HFFc6 (cell line): ENCODE measurements around the gene REXO4. TPM values are rescaled to one million over a fixed set of nuclear protein-coding genes. Genes with fewer than 3 reads are reported as not detected.

ENCODE experiments used
- DNase-seq: peaks from one replicate; pipeline ENCODE4 v3.0.0-alpha.2; 2018
- H3K27ac Mint-ChIP-seq: 2 replicates; pipeline ENCODE4 v1.8.0; 2020; ENCODE audit warnings: mild to moderate bottlenecking, mixed read lengths
- H3K27me3 Mint-ChIP-seq: 2 replicates; pipeline ENCODE4 v1.8.0; 2021; ENCODE audit warnings: mild to moderate bottlenecking, moderate library complexity, mixed read lengths; ENCODE audit not compliant: insufficient read depth
- H3K36me3 Mint-ChIP-seq: 2 replicates; pipeline ENCODE4 v1.8.0; 2021; ENCODE audit warnings: low read depth, mixed read lengths
- H3K4me1 Mint-ChIP-seq: 2 replicates; pipeline ENCODE4 v1.8.0; 2020; ENCODE audit warnings: low read depth, mixed read lengths
- H3K4me3 Mint-ChIP-seq: 2 replicates; pipeline ENCODE4 v1.8.0; 2020; ENCODE audit warnings: mild to moderate bottlenecking, moderate library complexity, mixed read lengths
- H3K9me3 Mint-ChIP-seq: 2 replicates; pipeline ENCODE4 v1.8.0; 2020; ENCODE audit warnings: mild to moderate bottlenecking, mixed read lengths
- CTCF ChIP-seq: fragments of 200-600 bp; sonication (generic); IDR thresholded peaks from 2 replicates; pipeline ENCODE4 v1.5.0; 2021; ENCODE audit warnings: antibody characterized with exemption, mild to moderate bottlenecking
- total RNA-seq, 6 experiments: library from RNA; stranded (reverse); fragmentation: NEBNext Ultra II Directional; extraction: Animal tissue kit (Norgen Biotek cat#: 25700); gene quantifications; 2 replicates in 1 of 6; 3 replicates in 5 of 6; pipeline ENCODE4 v1.2.3, GENCODE V29; 2021

REXO4 gene
- total RNA-seq, 6 experiments from 2014 or later: 20.4 to 26.3 (median 23.5) TPM

DNA sequence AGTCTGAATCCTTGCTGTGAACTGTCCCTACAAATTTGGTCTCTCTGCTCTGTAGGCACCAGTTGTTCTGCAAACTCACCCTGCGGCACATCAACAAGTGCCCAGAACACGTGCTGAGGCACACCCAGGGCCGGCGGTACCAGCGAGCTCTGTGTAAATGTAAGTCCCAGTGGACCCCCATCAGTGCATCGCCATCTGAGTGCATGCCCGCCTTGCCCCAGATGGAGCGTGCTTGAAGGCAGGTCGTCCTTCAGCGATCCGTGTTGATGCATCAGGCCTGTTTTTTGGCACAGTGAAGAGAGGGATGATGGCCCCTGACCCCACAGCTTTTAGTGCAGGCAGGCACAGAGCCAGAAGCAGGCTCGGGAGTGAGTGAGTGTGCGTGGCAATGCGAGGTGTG lies 60.2 kb downstream of the REXO4 start:
- H3K4me1 Mint-ChIP-seq: peaks cover 28% of the 10 kb centered on the region
- H3K27ac Mint-ChIP-seq: peak overlapping the region; percentile 13; the same call in 1 of the 2 replicates
- peaks cover 6% of the 10 kb centered on the region for H3K27me3 Mint-ChIP-seq
- no peak for DNase-seq
- peaks cover 25% of the 10 kb centered on the region; the same call in 1 of the 2 replicates for H3K36me3 Mint-ChIP-seq
- no peaks in the 10 kb centered on the region for H3K9me3 Mint-ChIP-seq
- peak overlapping the region; percentile 84 for H3K4me3 Mint-ChIP-seq
- TF ChIP-seq CTCF: no peak

- H3K4me3 Mint-ChIP-seq: peak within 1 kb of the TSS; percentile 96
- DNase-seq: peak; percentile 71
- no peak for TF ChIP-seq CTCF
- H3K27ac Mint-ChIP-seq: peak within 1 kb of the TSS; percentile 81
- H3K27me3 Mint-ChIP-seq: peaks cover 6% of the 10 kb centered on the region
- peaks cover 28% of the 10 kb centered on the region for H3K4me1 Mint-ChIP-seq
- peaks cover 16% of the 10 kb centered on the region; the same call in 1 of the 2 replicates for H3K36me3 Mint-ChIP-seq
- H3K9me3 Mint-ChIP-seq: no peaks in the 10 kb centered on the region
Observed at GRCh38 chr9:133356391-133357091, 61.3 kb downstream of the REXO4 start, which contains the start of the genes SURF1 and SURF2. Gene SURF1, minus strand, starts transcription at chr9:133356487. Its CDS starts 34 bp downstream, at chr9:133356453. Gene SURF2, plus strand, starts transcription at chr9:133356550. Its CDS starts 43 bp downstream, at chr9:133356593.

Other genes starting within 250 kb of the REXO4 start
- not detected for gene OBP2B, start 208.8 kb downstream of the REXO4 start, total RNA-seq
- not detected for gene ABO, start 142.8 kb downstream of the REXO4 start, total RNA-seq
- gene SURF6, start 81.8 kb downstream of the REXO4 start, total RNA-seq: 10 to 100 TPM; 11.2 to 19.3 (median 13.5) TPM
- 10 to 100 TPM; 17.9 to 22.3 (median 20.8) TPM for gene MED22, start 69.9 kb downstream of the REXO4 start, total RNA-seq
- 1,000 to 10,000 TPM; 2,011 to 2,156 (median 2,046) TPM for gene RPL7A, start 69.8 kb downstream of the REXO4 start, total RNA-seq
- gene SURF1, start 61.5 kb downstream of the REXO4 start, total RNA-seq: 10 to 100 TPM; 25.3 to 29.1 (median 26.8) TPM
- 10 to 100 TPM; 16.6 to 20.9 (median 18.2) TPM for gene SURF2, start 61.5 kb downstream of the REXO4 start, total RNA-seq
- 100 to 1,000 TPM; 406 to 474 (median 417) TPM for gene SURF4, start 42.0 kb downstream of the REXO4 start, total RNA-seq
- gene STKLD1, start 41.6 kb downstream of the REXO4 start, total RNA-seq: 1 to 10 TPM in 2 of 6 experiments, under 1 TPM in 4; 0.46 to 1.4 (median 0.68) TPM
- gene ADAMTS13, start 4.4 kb upstream of the REXO4 start, total RNA-seq: 1 to 10 TPM in 1 of 6 experiments, under 1 TPM in 5; 0.41 to 1.2 (median 0.74) TPM
- gene CACFD1, start 42.0 kb upstream of the REXO4 start, total RNA-seq: 1 to 10 TPM; 5.0 to 9.1 (median 6.7) TPM
- gene SLC2A6, start 61.1 kb upstream of the REXO4 start, total RNA-seq: 10 to 100 TPM in 5 of 6 experiments, 1 to 10 TPM in 1; 9.4 to 12.6 (median 11.3) TPM
- not detected for gene MYMK, start 106.9 kb upstream of the REXO4 start, total RNA-seq
- under 1 TPM in 3 of 6 experiments, not detected in 3; 0.05 to 0.07 (median 0.06) TPM for gene ADAMTSL2, start 116.7 kb upstream of the REXO4 start, total RNA-seq
- gene FAM163B, start 191.4 kb upstream of the REXO4 start, total RNA-seq: not detected
- not detected for gene DBH, start 218.4 kb upstream of the REXO4 start, total RNA-seq